K562 (cell line): ENCODE measurements around the gene AWAT1. TPM values are rescaled to one million over a fixed set of nuclear protein-coding genes. Genes with fewer than 3 reads are reported as not detected.
A peak's percentile ranks its signal among the peaks of the same experiment; 100 is the strongest.

Experiments
- ATAC-seq: fragments of 200-7000 bp; cut with Tn5 transposase; 3 replicates; pipeline ENCODE4 v1.9.1; 2020; ENCODE audit warnings: moderate library complexity
- BruUV-seq: library from RNA; stranded (reverse); fragments of 400-500 nt; replicated peaks from 2 replicates; lab custom pipeline; 2021; lab: Mats Ljungman, UMichigan
- CTCF ChIA-PET: fragments of 300-600 bp; formaldehyde crosslinking; extraction: SDS; loops from one replicate; lab custom pipeline; 2021; ENCODE audit warnings: low intra/inter-chr PET ratio; lab: Yijun Ruan, JAX
- POLR2A ChIA-PET: fragments of 300-600, 350-650 bp; sonication (Branson Sonifier 250); formaldehyde crosslinking; extraction: SDS; loops from one replicate; lab custom pipeline; 2021; ENCODE audit warnings: antibody characterized with exemption, inconsistent platforms; lab: Yijun Ruan, JAX
- DNase-seq, 4 experiments: peaks; one replicate each; pipeline versions ENCODE4 v3.0.0 to v3.0.0-alpha.2; 2011 to 2018; ENCODE audit warnings: low spot score in 3 of 4, mixed read lengths in 3 of 4; ENCODE audit errors: extremely low read depth in 1 of 4
- FAIRE-seq: peaks from 2 replicates; lab custom pipeline; 2011; peaks lifted over from hg19 to GRCh38; lab: Jason Lieb, UNC
- H2AFZ ChIP-seq: 2 replicates; pipeline ENCODE4 v1.6.0; 2011; ENCODE audit warnings: low read depth, low read length, control low read depth, inconsistent platforms
- H3K27ac ChIP-seq: fragments of 200-600 bp; 3 replicates; pipeline ENCODE4 v1.8.0; 2011; ENCODE audit warnings: low read depth, mild to moderate bottlenecking, control low read depth, inconsistent platforms, low read length, moderate library complexity, mixed read lengths; ENCODE audit errors: extremely low read depth
- H3K27me3 ChIP-seq, 2 experiments: fragments of 300-600 bp in 1 of 2; 2 replicates in 1 of 2; 3 replicates in 1 of 2; pipeline versions ENCODE4 v1.6.0 to v1.8.0; 2011; ENCODE audit warnings: inconsistent platforms in 2 of 2, low read length in 2 of 2, mild to moderate bottlenecking in 1 of 2, mixed read lengths in 1 of 2, moderate library complexity in 1 of 2; ENCODE audit not compliant: control insufficient read depth in 2 of 2, insufficient read depth in 2 of 2
- H3K36me3 ChIP-seq: fragments of 300-600 bp; 3 replicates; pipeline ENCODE4 v1.8.0; 2011; ENCODE audit warnings: mild to moderate bottlenecking, low read length, inconsistent platforms; ENCODE audit not compliant: control insufficient read depth, insufficient read depth
- H3K4me1 ChIP-seq, 2 experiments: fragments of 200-600 bp in 1 of 2; replicated peaks in 1 of 2; 2 replicates in 1 of 2; 3 replicates in 1 of 2; pipeline versions ENCODE4 v1.5.1 to v1.8.0; 2011; ENCODE audit warnings: inconsistent platforms in 2 of 2, low read length in 2 of 2, mild to moderate bottlenecking in 1 of 2, mixed read lengths in 1 of 2, moderate library complexity in 1 of 2; ENCODE audit not compliant: control insufficient read depth in 2 of 2, insufficient read depth in 2 of 2
- H3K4me2 ChIP-seq: 2 replicates; pipeline ENCODE4 v1.6.1; 2011; ENCODE audit warnings: low read length, control low read depth, inconsistent platforms, mixed read lengths; ENCODE audit not compliant: insufficient read depth
- H3K4me3 ChIP-seq: fragments of 200-600 bp; sonication (generic), shearing (Covaris generic); 2 replicates; pipeline ENCODE4 v1.5.1; 2016; ENCODE audit warnings: control low read depth, inconsistent platforms
- H3K79me2 ChIP-seq: fragments of 200-600 bp; 3 replicates; pipeline ENCODE4 v1.8.0; 2011; ENCODE audit warnings: low read length, inconsistent platforms; ENCODE audit not compliant: control insufficient read depth, insufficient read depth
- H3K9ac ChIP-seq, 2 experiments: 2 replicates each; pipeline versions ENCODE4 v1.6.0 to v1.6.1; 2011; ENCODE audit warnings: low read depth in 2 of 2, low read length in 2 of 2, control low read depth in 1 of 2, inconsistent platforms in 1 of 2, mild to moderate bottlenecking in 1 of 2, mixed read lengths in 1 of 2; ENCODE audit not compliant: insufficient read depth in 1 of 2
- H3K9me1 ChIP-seq: one replicate; pipeline ENCODE4 v1.6.0; 2011; ENCODE audit warnings: inconsistent platforms, mild to moderate bottlenecking, low read length, moderate library complexity; ENCODE audit not compliant: control insufficient read depth, insufficient read depth
- H3K9me3 ChIP-seq: replicated peaks from 2 replicates; pipeline ENCODE4 v1.5.1; 2011; ENCODE audit warnings: low read depth, low read length, inconsistent platforms; ENCODE audit not compliant: control insufficient read depth, insufficient read depth
- H4K20me1 ChIP-seq: replicated peaks from 2 replicates; pipeline ENCODE4 v1.6.1; 2011; ENCODE audit warnings: low read length, inconsistent platforms, mixed read lengths; ENCODE audit not compliant: control insufficient read depth, insufficient read depth
- CLOCK ChIP-seq: fragments of 250-450 bp; sonication (Bioruptor Pico); IDR thresholded peaks from 2 replicates; pipeline ENCODE4 v1.4.0; 2020; ENCODE audit warnings: mild to moderate bottlenecking, moderate library complexity, borderline replicate concordance
- DLX4 ChIP-seq: fragments of 250-450 bp; sonication (Bioruptor Pico); IDR thresholded peaks from 2 replicates; pipeline ENCODE4 v1.6.1; 2021; ENCODE audit warnings: mild to moderate bottlenecking
- EWSR1 ChIP-seq: fragments of 450-650 bp; IDR thresholded peaks from 2 replicates; pipeline ENCODE4 v1.6.1; 2018; ENCODE audit warnings: borderline replicate concordance, mild to moderate bottlenecking, low read depth, moderate library complexity; ENCODE audit not compliant: partially characterized antibody
- IRF1 ChIP-seq: sonication (generic); formaldehyde crosslinking; IDR thresholded peaks from 2 replicates; pipeline ENCODE4 v1.8.0; 2022; ENCODE audit warnings: missing genetic modification reagents, mild to moderate bottlenecking, borderline replicate concordance
- KDM1A ChIP-seq, 2 experiments: fragments of 450-650 bp; IDR thresholded peaks; 2 replicates each; pipeline ENCODE4 v1.6.1; 2016; ENCODE audit warnings: mild to moderate bottlenecking in 2 of 2
- MEF2D ChIP-seq: conservative IDR thresholded peaks from 2 replicates; pipeline ENCODE4 v1.6.1; 2016; ENCODE audit warnings: low read depth, missing genetic modification characterization, missing compliant biosample characterization
- NCOA4 ChIP-seq: fragments of 450-650 bp; IDR thresholded peaks from 2 replicates; pipeline ENCODE4 v1.6.1; 2018; ENCODE audit warnings: mild to moderate bottlenecking; ENCODE audit not compliant: partially characterized antibody
- PHB ChIP-seq: fragments of 250-450 bp; sonication (Bioruptor Pico); IDR thresholded peaks from 2 replicates; pipeline ENCODE4 v1.5.0; 2021
- PTRF ChIP-seq: fragments of 450-650 bp; IDR thresholded peaks from 2 replicates; pipeline ENCODE4 v1.6.1; 2016; ENCODE audit warnings: mild to moderate bottlenecking, missing genetic modification characterization, missing compliant biosample characterization
- RBBP5 ChIP-seq: fragments of 200-600 bp; sonication (generic); IDR thresholded peaks from 2 replicates; pipeline ENCODE4 v1.6.1; 2012; ENCODE audit warnings: borderline replicate concordance, mild to moderate bottlenecking, low read length, control low read depth, inconsistent platforms; ENCODE audit not compliant: insufficient read depth, poor library complexity, severe bottlenecking
- SAFB ChIP-seq: fragments of 200-400 bp; formaldehyde crosslinking; IDR thresholded peaks from 2 replicates; pipeline ENCODE4 v1.6.1; 2017; ENCODE audit warnings: low read depth, low read length, borderline replicate concordance
- TSC22D4 ChIP-seq: fragments of 450-650 bp; IDR thresholded peaks from 2 replicates; pipeline ENCODE4 v1.6.1; 2016; ENCODE audit warnings: missing genetic modification characterization, missing biosample characterization, control low read depth
- U2AF1 ChIP-seq: fragments of 200-400 bp; formaldehyde crosslinking; optimal IDR thresholded peaks from 2 replicates; pipeline ENCODE3; 2017; ENCODE audit warnings: mild to moderate bottlenecking, low read depth, low read length, moderate library complexity
- ZKSCAN1 ChIP-seq: fragments of 150-350 bp; IDR thresholded peaks from 2 replicates; pipeline ENCODE4 v1.6.1; 2016; ENCODE audit warnings: low read depth, low read length
- ZNF3 ChIP-seq: fragments of 250-450 bp; sonication (Bioruptor Pico); IDR thresholded peaks from 2 replicates; pipeline ENCODE4 v1.5.0; 2021; ENCODE audit warnings: mild to moderate bottlenecking, moderate library complexity
- ZNF41 ChIP-seq: fragments of 250-450 bp; sonication (Bioruptor Pico); conservative IDR thresholded peaks from 2 replicates; pipeline ENCODE4 v1.4.0; 2020; ENCODE audit warnings: mild to moderate bottlenecking
- ZNF561 ChIP-seq: fragments of 450-650 bp; formaldehyde crosslinking; conservative IDR thresholded peaks from 2 replicates; pipeline ENCODE4 v1.4.0; 2020; ENCODE audit warnings: mild to moderate bottlenecking, moderate library complexity
- ZNF76 ChIP-seq: fragments of 250-450 bp; sonication (Bioruptor Pico); IDR thresholded peaks from 2 replicates; pipeline ENCODE4 v1.4.0; 2020; ENCODE audit warnings: mild to moderate bottlenecking, moderate library complexity, borderline replicate concordance
- WGBS: fragments of 100-300 bp; shearing (Covaris generic); methylation state at CpG from one replicate; pipeline ENCODE4 v1.1.6; 2016; ENCODE audit warnings: low coverage, mixed read lengths; ENCODE audit not compliant: insufficient coverage; ENCODE audit errors: missing lambda C conversion rate; 5-methylcytosine and 5-hydroxymethylcytosine counted together
- in situ Hi-C: fragments of 300-500 bp; cut with MboI; formaldehyde crosslinking; loops from 4 replicates; pipeline ENCODE4 v1.15.0; 2018; ENCODE audit warnings: inconsistent platforms, mixed read lengths
- intact Hi-C: fragments of 100-400 bp; cut with micrococcal nuclease; formaldehyde crosslinking; loops from 2 replicates; pipeline ENCODE4 v1.14.2; 2022
- polyA plus RNA-seq, 8 experiments: library from polyadenylated mRNA; depleted of rRNA in 4 of 8; stranded (reverse) in 5 of 8; unstranded in 3 of 8; fragments of >200 nt; fragmentation: Nextera tagmentation in 2 of 8; fragmentation: Illumina TruSeq in 1 of 8; extraction: Ambion mirVana in 2 of 8; extraction: Trizol in 1 of 8; gene quantifications; 2 replicates each; pipeline versions ENCODE4 v1.2.1 to v1.2.3, GENCODE V29; 2011 to 2014; ENCODE audit warnings: inconsistent platforms in 1 of 8, missing spikeins in 1 of 8
- total RNA-seq, 7 experiments: library from RNA; depleted of rRNA in 6 of 7; stranded (reverse); fragments of >200 nt in 6 of 7; fragmentation: Illumina TruSeq in 2 of 7; extraction: Trizol in 2 of 7; gene quantifications; 2 replicates each; pipeline versions ENCODE4 v1.2.1 to v1.2.3, GENCODE V29; 2011 to 2021; ENCODE audit warnings: low replicate concordance in 1 of 7

Gene AWAT1
- total and polyA plus RNA-seq, 9 of the 15 experiments (the other 6 are each of a cell fraction or from before 2014, with no cell fraction given), result not detected

- in situ Hi-C loops (no loop called here), intact Hi-C loops (no loop called here)
- DNase-seq, result peak in 1 of 4 experiments; percentile 1
- ATAC-seq, result no peak; the same call in 1 of the 3 replicates
- no peaks in the 10 kb centered on the region for H3K27me3 ChIP-seq
- H3K9ac ChIP-seq, result peak overlapping the region; percentile 91 to 96
- H3K9me1 ChIP-seq, result no peaks in the 10 kb centered on the region
- FAIRE-seq, result no peak
- ChIA-PET POLR2A (interaction anchor here (0.6 to 1.6 kb wide), 3 partner anchors 10 to 67 kb away, joined by 3 to 13 read pairs (median 8); no protein-coding TSS in a partner anchor), CTCF (no interaction called here)
- peak overlapping the region; percentile 31; the same call in 2 of the 3 replicates for H3K27ac ChIP-seq
- H3K9me3 ChIP-seq, result no peaks in the 10 kb centered on the region
- 8% methylated on average over 8 of the region's 11 CpGs for WGBS
- H3K4me1 ChIP-seq, result no peaks in the 10 kb centered on the region; a peak in 1 of 5 replicates
- H2AFZ ChIP-seq, result peak overlapping the region; percentile 79
- TF ChIP-seq ZNF561 (CRISPR knock-in tag), result no peak
- no peak for TF ChIP-seq SAFB
- no peak for TF ChIP-seq DLX4 (CRISPR knock-in tag)
- no peak for TF ChIP-seq TSC22D4 (tag)
- no peak for TF ChIP-seq ZKSCAN1
- no peak for TF ChIP-seq U2AF1
- no peak for TF ChIP-seq KDM1A (IDR thresholded peaks at IDR 0.05)
- no peak for TF ChIP-seq PTRF (tag)
- no peak for TF ChIP-seq MEF2D (tag)
- no peak for TF ChIP-seq ZNF76 (CRISPR knock-in tag)
- TF ChIP-seq ZNF3 (CRISPR knock-in tag), result no peak
- no peak for TF ChIP-seq IRF1 (CRISPR knock-in tag)
- TF ChIP-seq RBBP5, result no peak
- TF ChIP-seq CLOCK (CRISPR knock-in tag), result no peak
- TF ChIP-seq EWSR1, result no peak
- no peak for TF ChIP-seq ZNF41
- TF ChIP-seq NCOA4, result no peak
- TF ChIP-seq PHB, result no peak
- peaks cover 37% of the 10 kb centered on the region for H3K36me3 ChIP-seq
- H3K4me3 ChIP-seq, result peak overlapping the region; percentile 78
- BruUV-seq, result TSS peak; percentile 82
- peaks cover 44% of the 10 kb centered on the region for H3K79me2 ChIP-seq
- peak overlapping the region; percentile 82 for H3K4me2 ChIP-seq
- no peaks in the 10 kb centered on the region for H4K20me1 ChIP-seq
Measured at GRCh38 chrX:70289168-70289792, 54.8 kb downstream of the AWAT1 start.
